ENCODE data around the gene PPP6R1. TPM values are rescaled to one million over a fixed set of nuclear protein-coding genes. Genes with fewer than 3 reads are reported as not detected.

PPP6R1 gene
- total RNA-seq, 1 experiment from 2014 or later: 70.6 TPM

DNA sequence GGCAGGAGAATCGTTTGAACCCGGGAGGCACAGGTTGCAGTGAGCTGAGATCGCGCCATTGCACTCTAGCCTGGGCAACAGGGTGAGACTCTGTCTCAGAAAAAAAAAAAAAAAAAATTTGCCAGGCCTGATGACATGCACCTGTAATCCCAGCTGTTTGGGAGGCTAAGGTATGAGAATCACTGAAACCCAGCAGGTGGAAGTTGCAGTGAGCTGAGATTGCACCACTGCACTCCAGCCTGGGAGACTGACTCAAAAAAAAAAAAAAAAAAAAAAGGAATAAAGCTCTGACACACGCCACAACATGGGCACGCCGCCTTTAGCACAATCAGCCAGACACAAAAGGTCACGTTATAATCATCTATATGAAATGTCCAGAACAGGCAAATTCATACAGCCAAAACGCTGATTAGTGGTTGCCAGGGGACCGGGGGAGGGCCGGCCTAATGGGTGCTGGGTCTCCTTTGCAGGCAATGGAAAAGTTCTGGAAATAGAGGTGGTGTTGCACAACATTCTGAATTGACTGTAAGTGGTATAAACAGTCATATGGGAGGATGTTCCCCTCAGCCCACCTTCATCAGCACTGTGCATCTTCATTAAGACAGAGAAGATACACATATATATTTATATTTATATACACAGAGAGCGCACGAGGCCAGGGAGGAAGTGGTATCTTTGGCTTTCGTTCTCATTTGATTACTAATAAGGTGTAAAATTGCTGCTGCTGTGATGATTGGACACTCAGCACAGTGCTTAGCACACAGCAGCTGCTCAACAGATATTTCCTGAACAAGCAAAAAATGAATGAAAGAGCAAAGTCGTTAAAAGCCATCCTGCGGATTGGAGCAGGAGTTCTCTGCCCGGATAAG lies 17.3 kb upstream of the PPP6R1 start:
- Mint-ChIP-seq H3K27me3 (ENCODE audit: insufficient read depth, unreplicated experiment) (no peaks in the 10 kb centered on the region), H3K27ac (ENCODE audit: low read depth, unreplicated experiment) (no peak overlapping the region), H3K4me3 (ENCODE audit: unreplicated experiment) (no peak overlapping the region), H3K36me3 (ENCODE audit: insufficient read depth, unreplicated experiment) (peaks cover 41% of the 10 kb centered on the region), H3K4me1 (ENCODE audit: insufficient read depth, unreplicated experiment) (peaks cover 18% of the 10 kb centered on the region), H3K9me3 (ENCODE audit: unreplicated experiment) (no peaks in the 10 kb centered on the region)
- TF ChIP-seq, protein P1, sequence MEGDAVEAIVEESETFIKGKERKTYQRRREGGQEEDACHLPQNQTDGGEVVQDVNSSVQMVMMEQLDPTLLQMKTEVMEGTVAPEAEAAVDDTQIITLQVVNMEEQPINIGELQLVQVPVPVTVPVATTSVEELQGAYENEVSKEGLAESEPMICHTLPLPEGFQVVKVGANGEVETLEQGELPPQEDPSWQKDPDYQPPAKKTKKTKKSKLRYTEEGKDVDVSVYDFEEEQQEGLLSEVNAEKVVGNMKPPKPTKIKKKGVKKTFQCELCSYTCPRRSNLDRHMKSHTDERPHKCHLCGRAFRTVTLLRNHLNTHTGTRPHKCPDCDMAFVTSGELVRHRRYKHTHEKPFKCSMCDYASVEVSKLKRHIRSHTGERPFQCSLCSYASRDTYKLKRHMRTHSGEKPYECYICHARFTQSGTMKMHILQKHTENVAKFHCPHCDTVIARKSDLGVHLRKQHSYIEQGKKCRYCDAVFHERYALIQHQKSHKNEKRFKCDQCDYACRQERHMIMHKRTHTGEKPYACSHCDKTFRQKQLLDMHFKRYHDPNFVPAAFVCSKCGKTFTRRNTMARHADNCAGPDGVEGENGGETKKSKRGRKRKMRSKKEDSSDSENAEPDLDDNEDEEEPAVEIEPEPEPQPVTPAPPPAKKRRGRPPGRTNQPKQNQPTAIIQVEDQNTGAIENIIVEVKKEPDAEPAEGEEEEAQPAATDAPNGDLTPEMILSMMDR (IDR thresholded peaks at IDR 0.05; ENCODE audit: unreplicated experiment): no peak
- CTCF ChIA-PET: interaction anchor here (0.6 to 0.7 kb wide), 2 partner anchors 20 to 70 kb away, joined by 3 to 4 read pairs; no protein-coding TSS in a partner anchor
- DNase-seq (ENCODE audit: unreplicated experiment): no peak
- intact Hi-C loops (cut with micrococcal nuclease): no loop called here
- BruUV-seq (replicated peaks): no TSS peak
- POLR2A ChIA-PET: no interaction called here

DNA sequence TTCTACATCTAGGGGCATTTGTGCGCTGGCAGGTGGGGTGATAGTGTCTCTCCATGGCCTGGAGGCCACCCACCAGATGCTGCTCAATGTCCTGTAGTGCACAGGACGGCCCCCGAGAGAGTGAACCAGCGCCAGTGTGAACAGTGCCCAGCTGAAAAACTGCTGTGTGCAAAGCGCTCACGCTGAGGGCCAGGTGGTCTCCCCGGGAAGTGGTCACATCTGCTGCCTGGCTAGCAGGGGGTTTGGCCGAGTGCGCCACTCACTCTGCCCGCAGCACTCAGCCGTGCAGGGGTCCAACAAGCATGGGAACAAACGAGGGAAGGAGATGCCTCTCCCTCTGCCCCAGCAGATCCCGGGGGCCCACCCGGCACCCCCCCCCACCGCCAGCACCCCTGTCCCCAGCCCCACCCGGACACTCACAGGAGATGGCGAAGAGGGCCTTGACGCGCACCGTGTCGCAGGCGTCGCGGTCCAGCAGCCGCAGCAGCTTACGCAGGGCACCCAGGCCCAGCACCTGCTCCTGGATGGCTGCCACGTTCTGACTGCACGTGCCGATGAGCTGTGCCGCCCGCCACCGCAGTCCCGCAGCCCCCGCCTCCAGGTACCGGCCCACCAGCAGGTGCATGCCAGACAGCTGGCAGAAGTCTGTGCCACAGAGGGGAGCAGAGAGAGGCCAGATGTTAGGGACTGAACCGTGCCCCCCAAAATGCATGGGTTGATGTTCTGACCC lies 15.3 kb upstream of the PPP6R1 start:
- H3K9me3 Mint-ChIP-seq (ENCODE audit: unreplicated experiment): no peaks in the 10 kb centered on the region
- DNase-seq (ENCODE audit: unreplicated experiment): no peak
- POLR2A ChIA-PET: no interaction called here
- CTCF ChIA-PET: interaction anchor here (1.1 to 1.5 kb wide), 2 partner anchors 18 to 133 kb away, joined by 4 to 5 read pairs; no protein-coding TSS in a partner anchor
- H3K4me1 Mint-ChIP-seq (ENCODE audit: insufficient read depth, unreplicated experiment): peaks cover 2% of the 10 kb centered on the region
- BruUV-seq (replicated peaks): no TSS peak
- intact Hi-C loops (cut with micrococcal nuclease): no loop called here
- H3K27me3 Mint-ChIP-seq (ENCODE audit: insufficient read depth, unreplicated experiment): no peaks in the 10 kb centered on the region
- H3K36me3 Mint-ChIP-seq (ENCODE audit: insufficient read depth, unreplicated experiment): peaks cover 47% of the 10 kb centered on the region
- H3K27ac Mint-ChIP-seq (ENCODE audit: low read depth, unreplicated experiment): no peak overlapping the region
- TF ChIP-seq, protein P1 (IDR thresholded peaks at IDR 0.05; ENCODE audit: unreplicated experiment): no peak
- no peak overlapping the region for H3K4me3 Mint-ChIP-seq (ENCODE audit: unreplicated experiment)

DNA sequence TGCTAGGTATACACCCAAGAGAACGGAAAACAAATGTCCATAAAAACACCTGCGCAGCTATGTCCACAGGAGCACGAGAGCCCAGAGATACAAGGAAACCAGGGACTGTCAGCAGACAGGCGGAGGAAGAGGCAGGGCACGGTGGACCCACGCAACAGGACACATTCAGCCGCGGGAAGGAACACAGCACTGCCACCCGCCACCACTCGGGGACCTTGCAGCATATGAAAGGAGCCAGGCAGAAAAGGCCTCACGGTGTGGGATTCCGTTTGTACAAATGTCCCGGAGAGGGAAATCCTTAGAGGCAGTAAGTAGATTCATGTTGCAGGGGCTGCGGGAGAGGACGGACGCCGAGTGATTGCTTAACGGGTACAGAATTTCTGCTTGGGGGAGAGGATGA lies 13.3 kb upstream of the PPP6R1 start:
- TF ChIP-seq, protein P1 (IDR thresholded peaks at IDR 0.05; ENCODE audit: unreplicated experiment): no peak
- CTCF ChIA-PET: no interaction called here
- intact Hi-C loops (cut with micrococcal nuclease): no loop called here
- POLR2A ChIA-PET: interaction anchor here (1.0 kb wide), 1 partner anchor 13 kb away, joined by 3 read pairs; the partner anchor contains the start of gene PPP6R1
- Mint-ChIP-seq H3K4me3 (ENCODE audit: unreplicated experiment) (no peak overlapping the region), H3K27me3 (ENCODE audit: insufficient read depth, unreplicated experiment) (no peaks in the 10 kb centered on the region), H3K27ac (ENCODE audit: low read depth, unreplicated experiment) (no peak overlapping the region), H3K36me3 (ENCODE audit: insufficient read depth, unreplicated experiment) (peaks cover 41% of the 10 kb centered on the region), H3K9me3 (ENCODE audit: unreplicated experiment) (no peaks in the 10 kb centered on the region), H3K4me1 (ENCODE audit: insufficient read depth, unreplicated experiment) (no peaks in the 10 kb centered on the region)
- no TSS peak for BruUV-seq (replicated peaks)
- no peak for DNase-seq (ENCODE audit: unreplicated experiment)
